Fibroblast of mammary gland (primary cell): ENCODE results near the gene GNL3.

Experiments
- DNase-seq: peaks from one replicate; pipeline ENCODE4 v3.0.0-alpha.2; 2010; ENCODE audit warnings: low read depth
- H3K4me3 ChIP-seq: 2 replicates; pipeline ENCODE4 v1.5.1; 2011; ENCODE audit warnings: low read depth, mild to moderate bottlenecking, low read length, moderate library complexity; ENCODE audit not compliant: control insufficient read depth
- CTCF ChIP-seq: conservative IDR thresholded peaks from 2 replicates; pipeline ENCODE4 v1.5.1; 2011; ENCODE audit warnings: low read depth, low read length, inconsistent platforms; ENCODE audit not compliant: control insufficient read depth, insufficient read depth

Gene GNL3

GRCh38 chr3:52685709-52686691, at the start of gene GNL3, which contains the start of gene PBRM1:
Gene GNL3 (plus strand): TSS chr3:52686032. CDS start chr3:52686093, 61 bp downstream.
Gene PBRM1 (minus strand): TSS chr3:52685913.
- H3K4me3 ChIP-seq, result peak within 1 kb of the TSS; percentile 85

GRCh38 chr3:52636673-52637072, 49.2 kb upstream of the GNL3 start:
- peak; percentile 23 for DNase-seq
- no peak overlapping the region for H3K4me3 ChIP-seq
- no peak for TF ChIP-seq CTCF

More at GRCh38 chr3:52685709-52686691, at the start of gene GNL3, which contains the start of gene PBRM1:
- DNase-seq, result peak; percentile 94
- TF ChIP-seq CTCF, result no peak

GRCh38 chr3:52645549-52645948, 40.3 kb upstream of the GNL3 start:
- TF ChIP-seq CTCF, result no peak

GRCh38 chr3:52649461-52650210, 36.2 kb upstream of the GNL3 start:
- DNase-seq, result peak; percentile 64
- no peak overlapping the region for H3K4me3 ChIP-seq
- TF ChIP-seq CTCF, result no peak

More at GRCh38 chr3:52645549-52645948, 40.3 kb upstream of the GNL3 start:
- H3K4me3 ChIP-seq, result no peak overlapping the region
- DNase-seq, result no peak

GRCh38 chr3:52650439-52650838, 35.4 kb upstream of the GNL3 start:
- no peak overlapping the region for H3K4me3 ChIP-seq
- peak; percentile 6 for DNase-seq
- no peak for TF ChIP-seq CTCF

- no peak overlapping the region for H3K4me3 ChIP-seq
- no peak for DNase-seq
- TF ChIP-seq CTCF, result no peak
Observed at GRCh38 chr3:52651592-52651991, 34.2 kb upstream of the GNL3 start.
